NCI-H146 treated with DMSO at 0.1 percent for 48 hours (cell line): ENCODE results near the gene TRIM32.

Experiments
- DNase-seq: peaks from one replicate; lab custom pipeline; 2025; ENCODE audit not compliant: unreplicated experiment; lab: John Stamatoyannopoulos, UW

The TRIM32 gene

GRCh38 chr9:116687074-116687753 is at the start of gene TRIM32:
Gene TRIM32, plus strand, starts transcription at chr9:116687305. Its CDS starts 10,438 bp downstream, at chr9:116697743.
- peak; percentile 68 for DNase-seq

GRCh38 chr9:116639251-116639741 is 47.8 kb upstream of the TRIM32 start:
- DNase-seq, result no peak

GRCh38 chr9:116641292-116642059 is 45.6 kb upstream of the TRIM32 start:
- no peak for DNase-seq

- no peak for DNase-seq
These were observed 43.4 kb upstream of the TRIM32 start for GRCh38 chr9:116643691-116644090.

- DNase-seq, result no peak
These were observed 42.9 kb upstream of the TRIM32 start for GRCh38 chr9:116644091-116644688.

GRCh38 chr9:116646661-116647514 is 40.2 kb upstream of the TRIM32 start:
- DNase-seq, result no peak

GRCh38 chr9:116647515-116647809 is 39.6 kb upstream of the TRIM32 start:
- no peak for DNase-seq

GRCh38 chr9:116653348-116654058 is 33.6 kb upstream of the TRIM32 start:
- no peak for DNase-seq

- no peak for DNase-seq
These were observed 33.1 kb upstream of the TRIM32 start for GRCh38 chr9:116654059-116654355.

GRCh38 chr9:116656501-116656971 is 30.6 kb upstream of the TRIM32 start:
- no peak for DNase-seq

- DNase-seq, result no peak
These were observed 30.1 kb upstream of the TRIM32 start for GRCh38 chr9:116656977-116657376.

- no peak for DNase-seq
These were observed 28.8 kb upstream of the TRIM32 start for GRCh38 chr9:116658265-116658664.

- peak; percentile 40 for DNase-seq
These were observed 25.8 kb upstream of the TRIM32 start for GRCh38 chr9:116661037-116661954.

GRCh38 chr9:116662646-116663310 is 24.3 kb upstream of the TRIM32 start:
- no peak for DNase-seq

- no peak for DNase-seq
These were observed 23.5 kb upstream of the TRIM32 start for GRCh38 chr9:116663581-116663980.

GRCh38 chr9:116668970-116669695 is 18.0 kb upstream of the TRIM32 start:
- DNase-seq, result no peak

- DNase-seq, result no peak
These were observed 15.5 kb upstream of the TRIM32 start for GRCh38 chr9:116671605-116672004.

- no peak for DNase-seq
These were observed 13.7 kb upstream of the TRIM32 start for GRCh38 chr9:116673375-116673774.
